HG02938 (cell line): ENCODE results near the gene FKTN.
A peak's percentile ranks its signal among the peaks of the same experiment; 100 is the strongest.
"Not testable (repeated sequence)": the region's sequence is repeated elsewhere in the genome, so short reads cannot be mapped to it uniquely, and the experiment has no call there.

ENCODE experiments used
- ATAC-seq: cut with Tn5 transposase; IDR thresholded peaks from one replicate; pipeline ENCODE4 v1.9.1; 2021; ENCODE audit warnings: mild to moderate bottlenecking, moderate library complexity; ENCODE audit not compliant: unreplicated experiment

FKTN gene

DNA sequence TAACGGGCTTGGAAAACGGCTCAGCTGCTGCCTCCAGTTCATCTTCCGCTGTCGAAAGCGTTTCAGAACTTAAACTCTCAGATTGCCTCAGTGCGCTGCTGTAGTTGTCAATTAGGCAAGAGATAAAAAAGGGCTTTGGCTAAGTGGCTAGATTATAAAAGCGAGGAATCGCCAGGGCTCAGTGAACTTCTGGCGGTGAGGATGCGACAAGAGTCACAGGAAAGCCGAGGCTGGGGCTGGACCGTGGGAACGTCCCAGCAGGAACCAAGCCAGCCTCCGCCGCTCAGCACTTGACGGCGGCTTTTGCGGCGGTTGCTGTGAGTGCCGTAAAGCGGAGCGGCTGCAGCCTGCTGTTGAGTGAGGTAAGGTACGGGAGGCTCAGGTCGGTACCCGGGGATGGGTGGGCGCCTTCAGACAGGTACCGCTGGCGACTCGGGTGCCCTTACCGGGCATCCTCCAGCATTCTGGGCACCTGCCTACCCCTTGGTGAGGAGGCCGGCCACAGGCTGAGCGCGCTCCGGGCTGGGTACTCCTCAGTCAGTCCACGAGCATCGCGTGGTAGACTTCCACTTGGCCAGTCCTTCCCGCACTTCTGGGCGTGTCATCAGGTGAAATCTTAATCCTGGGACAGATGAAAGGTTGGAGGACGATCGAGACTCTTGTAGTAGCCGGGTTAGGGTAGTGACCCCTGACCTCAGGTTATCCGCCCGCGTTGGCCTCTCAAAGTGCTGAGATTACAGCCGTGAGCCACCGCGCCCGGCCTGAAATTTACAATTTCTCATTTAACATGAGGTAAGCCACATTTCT is at the start of gene FKTN:
Gene FKTN (plus strand): TSS at position 328 of the 807 bp plus-strand sequence. CDS start 16,902 bp downstream, outside the sequence.
- ATAC-seq, result peak; percentile 91

DNA sequence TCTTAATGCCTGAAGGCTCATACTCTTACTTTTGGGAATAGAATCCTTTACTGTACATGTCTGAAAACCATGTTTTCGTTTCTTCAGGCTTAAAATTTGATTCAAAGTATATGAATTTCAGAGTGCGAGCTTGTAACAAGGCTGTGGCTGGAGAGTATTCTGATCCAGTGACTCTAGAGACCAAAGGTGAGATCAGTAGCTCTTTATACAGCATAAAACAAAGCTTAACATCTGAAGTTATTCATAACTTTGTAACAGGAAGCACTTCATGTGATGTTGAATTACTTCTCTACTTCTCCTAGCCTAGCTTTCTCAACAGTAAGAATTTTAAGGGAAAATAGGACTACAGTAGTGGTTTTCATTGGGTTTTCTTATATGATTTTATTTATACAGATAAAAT is 49.4 kb upstream of the FKTN start:
- ATAC-seq, result no peak

DNA sequence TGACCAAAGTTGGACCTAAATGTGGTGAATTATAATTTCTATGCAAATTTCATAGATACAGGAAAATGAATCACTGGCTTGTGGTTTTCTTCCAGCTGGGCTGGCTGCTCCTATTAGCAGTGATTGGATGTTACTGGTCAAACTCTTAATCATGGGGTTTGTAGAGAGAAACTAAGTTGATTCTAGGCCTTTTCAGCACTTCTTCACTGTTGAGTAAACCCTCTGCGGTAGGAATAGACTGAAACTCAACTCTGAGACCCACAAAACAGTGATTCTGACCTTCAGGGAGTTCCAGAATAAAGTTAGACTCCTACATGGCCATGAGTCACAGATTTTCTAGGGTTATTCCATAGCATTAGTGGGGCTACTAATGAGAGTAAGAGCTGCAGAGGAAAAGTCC is 47.9 kb upstream of the FKTN start:
- ATAC-seq, result peak; percentile 90

DNA sequence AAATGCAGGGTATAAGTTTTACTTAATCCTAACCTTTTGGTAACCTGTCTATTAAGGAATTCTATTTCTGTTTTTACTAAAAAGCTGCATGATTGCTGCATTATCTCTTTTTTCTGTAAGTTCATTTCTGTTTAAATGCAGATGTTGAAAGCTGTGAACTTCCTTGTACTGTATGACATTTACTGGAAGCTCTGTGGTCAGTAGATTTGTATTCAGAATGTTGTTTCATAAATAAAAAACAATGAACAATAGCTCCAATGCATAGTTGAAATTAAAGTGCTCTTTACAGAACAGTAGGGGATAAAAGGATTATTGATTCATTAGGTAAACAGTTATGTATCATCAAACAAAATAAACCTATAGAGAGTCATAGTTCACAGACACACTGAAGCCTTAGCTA is 46.5 kb upstream of the FKTN start:
- ATAC-seq, result no peak

DNA sequence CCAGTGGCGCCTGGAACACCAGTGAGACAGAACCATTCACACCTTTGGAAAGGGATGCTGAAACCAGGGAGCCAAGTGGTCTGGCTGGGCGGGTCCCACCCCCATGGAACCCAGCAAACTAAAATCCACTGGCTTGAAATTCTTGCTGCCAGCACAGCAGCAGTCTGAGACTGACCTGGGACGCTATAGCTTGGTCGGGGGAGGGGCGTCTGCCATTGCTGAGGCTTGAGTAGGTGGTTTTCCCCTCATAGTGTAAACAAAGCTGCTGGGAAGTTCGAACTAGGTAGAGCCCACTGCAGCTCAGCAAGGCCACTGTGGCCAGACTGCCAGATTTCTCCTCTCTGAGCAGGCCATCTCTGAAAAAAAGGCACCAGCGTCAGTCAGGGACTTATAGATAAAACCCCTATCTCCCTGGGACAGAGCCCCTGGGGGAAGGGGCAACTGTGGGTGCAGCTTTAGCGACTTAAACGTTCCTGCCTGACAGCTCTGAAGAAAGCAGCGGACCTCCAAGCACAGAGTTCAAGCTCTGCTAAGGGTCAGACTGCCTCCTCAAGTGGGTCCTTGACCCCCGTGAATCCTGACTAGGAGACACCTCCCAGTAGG is 42.0 kb upstream of the FKTN start:
- no peak for ATAC-seq

DNA sequence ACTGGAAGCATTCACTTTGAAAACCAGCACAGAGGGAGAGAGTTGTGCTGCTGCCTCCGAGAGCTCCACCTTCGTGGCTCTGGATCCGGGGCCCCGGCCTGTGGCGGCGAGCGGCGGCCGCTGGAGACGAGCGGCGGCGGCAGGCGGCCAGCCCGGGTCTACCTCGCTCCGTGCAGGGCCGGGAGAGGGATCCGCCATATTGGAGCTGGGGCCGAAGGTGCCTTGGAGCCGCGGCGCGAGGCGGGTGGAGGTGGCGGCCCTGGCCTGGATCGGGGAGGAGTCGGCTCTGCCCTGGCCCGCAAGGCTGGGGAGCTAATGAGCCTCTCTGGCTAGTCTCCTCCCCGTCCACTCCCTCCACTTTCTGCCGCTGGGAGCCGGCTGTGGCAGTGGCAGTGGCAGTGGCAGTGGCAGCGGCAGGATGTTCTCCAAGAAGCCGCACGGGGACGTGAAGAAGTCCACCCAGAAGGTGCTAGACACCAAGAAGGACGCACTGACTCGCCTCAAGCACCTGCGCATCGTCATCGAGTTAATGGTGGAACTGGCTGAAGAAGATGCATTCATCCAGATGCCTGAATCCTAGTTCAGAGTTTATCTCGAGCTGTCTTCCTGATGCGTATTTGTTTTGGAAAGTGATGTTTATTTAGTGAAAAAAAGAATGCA is 38.1 kb upstream of the FKTN start:
- ATAC-seq, result peak; percentile 51

DNA sequence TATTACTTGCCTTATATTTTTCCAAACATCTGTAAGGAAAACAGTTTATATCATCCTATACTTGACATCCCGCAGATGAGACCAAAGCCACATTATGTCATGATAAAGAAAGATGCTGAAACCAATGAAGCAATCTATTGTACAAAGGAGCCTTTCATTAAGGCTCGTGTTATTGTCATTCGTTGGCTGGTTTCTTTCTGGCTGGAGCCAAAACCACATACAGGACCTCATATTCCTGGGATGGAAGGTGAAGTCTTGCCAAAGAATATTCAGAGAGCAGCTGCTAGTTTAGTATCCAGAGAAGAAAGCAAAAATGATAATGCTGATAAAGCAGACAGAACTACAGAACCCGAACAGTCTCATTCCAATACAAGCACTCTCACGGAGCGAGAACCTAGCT is 36.9 kb upstream of the FKTN start:
- not testable (repeated sequence) for ATAC-seq

DNA sequence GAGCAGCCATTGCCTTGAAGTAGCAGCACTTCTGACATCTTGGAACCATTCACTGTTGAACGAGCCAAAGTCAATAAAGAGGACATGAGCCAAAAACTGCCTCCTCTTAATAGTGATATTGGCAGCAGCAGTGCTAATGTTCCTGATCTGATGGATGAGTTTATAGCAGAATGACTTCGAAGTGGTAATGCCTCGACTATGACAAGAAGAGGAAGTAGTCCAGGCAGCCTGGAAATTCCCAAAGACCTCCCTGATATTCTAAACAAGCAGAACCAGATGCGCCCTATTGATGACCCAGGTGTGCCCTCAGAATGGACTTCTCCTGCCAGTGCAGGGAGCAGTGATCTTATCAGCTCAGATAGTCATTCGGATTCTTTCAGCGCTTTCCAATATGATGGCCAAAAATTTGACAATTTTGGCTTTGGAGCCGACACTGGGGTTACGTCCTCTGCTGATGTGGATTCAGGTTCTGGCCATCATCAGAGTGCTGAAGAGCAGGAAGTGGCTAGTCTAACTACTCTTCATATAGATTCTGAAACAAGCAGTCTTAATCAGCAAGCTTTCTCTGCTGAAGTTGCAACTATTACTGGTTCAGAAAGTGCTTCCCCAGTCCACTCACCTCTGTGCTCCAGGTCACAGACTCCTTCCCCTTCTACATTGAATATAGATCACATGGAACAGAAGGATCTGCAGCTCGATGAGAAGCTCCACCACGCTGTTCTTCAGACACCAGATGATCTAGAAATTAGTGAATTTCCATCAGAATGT is 35.1 kb upstream of the FKTN start:
- peak; percentile 76 for ATAC-seq

DNA sequence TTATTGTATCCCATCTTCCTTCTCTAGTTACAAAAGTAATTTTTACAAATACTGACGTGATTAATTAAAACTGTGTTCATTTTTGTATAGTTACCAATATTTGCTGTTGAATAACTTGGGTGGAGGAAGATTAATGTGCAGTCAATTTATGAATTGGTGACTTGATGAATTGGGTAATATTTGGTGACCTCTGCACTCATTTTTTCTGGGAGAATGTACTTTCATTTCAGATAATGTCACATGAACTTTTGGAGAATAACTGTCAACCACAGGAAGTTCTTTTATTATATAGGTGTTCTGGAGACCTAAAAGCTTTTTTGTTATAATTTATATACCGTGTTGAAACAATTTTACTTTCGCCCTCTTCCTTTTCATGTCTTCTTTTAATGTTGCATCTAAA is 26.4 kb upstream of the FKTN start:
- no peak for ATAC-seq

DNA sequence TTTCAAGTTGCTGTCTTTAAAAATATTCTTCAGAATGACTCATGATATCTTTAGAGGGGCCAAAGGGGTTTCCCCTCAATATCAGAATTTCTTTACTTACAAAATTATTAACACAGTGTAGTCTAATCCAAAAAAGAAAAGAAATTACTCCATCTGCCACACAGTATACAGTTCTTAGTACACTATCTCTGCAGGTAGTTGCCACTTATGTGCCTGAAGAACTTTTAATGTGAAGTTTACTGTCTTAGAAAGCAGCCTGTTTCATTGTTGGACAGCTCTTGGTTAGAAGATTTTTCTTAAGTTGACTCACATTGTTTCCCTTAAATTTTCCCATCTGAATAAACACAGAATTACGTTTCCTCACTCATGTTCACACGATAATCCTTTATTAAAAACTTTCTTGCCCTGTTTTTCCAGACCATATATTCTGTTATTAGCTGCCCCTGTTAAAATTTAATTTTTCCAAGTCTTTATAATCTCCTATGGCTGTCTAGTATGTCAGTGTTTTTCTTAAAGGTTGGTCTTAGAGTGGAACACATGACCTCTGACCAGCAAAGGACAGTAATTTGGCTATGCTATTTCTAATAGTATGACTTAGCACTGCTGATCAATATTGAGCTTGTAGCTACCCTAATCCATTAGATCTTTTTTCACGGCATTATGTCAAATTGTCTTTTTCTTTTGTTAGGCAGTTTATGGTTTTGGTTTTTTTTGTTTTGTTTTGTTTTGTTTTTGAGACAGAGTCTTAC is 21.8 kb upstream of the FKTN start:
- peak; percentile 67 for ATAC-seq

DNA sequence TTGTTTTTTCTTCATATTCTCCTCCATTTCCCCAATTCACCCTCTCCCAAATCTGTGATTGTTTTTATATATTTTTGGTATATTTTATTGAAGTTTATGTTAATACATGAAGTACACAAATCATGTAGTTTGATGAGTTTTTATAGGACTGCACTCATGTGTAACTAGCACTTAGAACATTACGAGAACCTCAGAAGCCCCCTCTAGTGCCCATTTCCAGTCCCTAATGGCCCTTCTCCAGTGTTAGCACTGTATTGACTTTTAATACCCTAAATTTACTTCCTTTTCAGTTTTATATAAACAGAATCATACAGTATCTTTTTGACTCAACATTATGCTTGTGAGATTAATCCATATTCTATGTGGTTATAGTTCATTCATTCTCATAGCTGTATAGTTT is 18.5 kb upstream of the FKTN start:
- ATAC-seq, result no peak

DNA sequence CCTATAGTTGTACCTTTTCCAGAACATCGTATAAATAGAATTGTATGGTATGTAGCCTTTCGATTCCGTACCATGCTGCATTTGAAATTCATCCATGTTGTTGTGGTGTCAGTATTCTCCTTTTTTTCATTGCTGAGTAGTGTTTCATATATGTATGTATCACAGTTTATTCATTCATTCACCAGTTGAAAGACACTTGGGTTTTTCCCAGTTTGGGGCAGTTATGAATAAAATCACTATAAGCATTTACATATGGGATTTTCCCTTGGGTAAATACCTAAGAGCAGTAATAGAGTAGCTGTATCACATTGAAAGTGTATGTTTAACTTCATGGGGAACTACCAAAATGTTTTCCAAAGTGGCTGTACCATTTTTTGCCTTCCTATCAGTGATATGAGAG is 16.1 kb upstream of the FKTN start:
- ATAC-seq, result peak; percentile 88

DNA sequence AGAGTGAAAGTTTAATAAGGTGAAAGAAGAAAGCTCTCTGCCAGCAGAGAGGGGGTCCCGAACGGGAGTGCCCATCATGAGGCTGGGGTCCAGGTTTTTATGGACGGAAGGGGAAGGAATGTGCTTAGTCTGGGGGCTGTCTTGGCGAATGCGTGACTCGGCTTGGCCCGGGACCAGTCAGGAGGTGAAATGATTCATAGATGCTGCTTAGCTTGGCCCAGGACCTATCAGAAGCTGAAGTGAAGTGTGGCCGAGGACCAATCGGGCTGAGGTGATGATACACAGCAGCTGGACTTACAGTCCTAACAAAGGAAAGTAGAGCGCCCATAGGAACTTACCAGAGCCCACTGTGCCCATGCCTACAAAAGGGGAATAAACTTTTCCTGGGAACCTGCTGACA is 3.9 kb upstream of the FKTN start:
- ATAC-seq, result no peak

DNA sequence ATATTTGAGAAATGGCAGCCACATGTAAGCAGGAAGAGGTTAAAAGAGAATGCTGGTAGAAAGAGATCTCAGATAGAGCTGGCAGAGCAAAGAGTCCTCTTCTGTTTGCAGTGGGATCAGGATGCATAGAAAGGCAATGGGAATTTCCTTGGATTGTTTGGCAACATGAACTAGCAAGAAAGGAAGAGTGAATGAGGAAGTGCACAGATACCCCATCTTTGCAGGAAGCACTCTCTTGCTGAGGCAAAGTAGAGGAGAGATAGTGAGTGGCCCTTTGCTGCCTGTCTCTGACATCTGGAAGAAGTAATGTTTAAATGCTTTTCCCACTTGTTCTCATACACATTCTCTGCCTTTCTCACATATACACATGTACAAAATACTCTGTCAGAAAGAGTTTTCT is 14.5 kb downstream of the FKTN start:
- ATAC-seq, result no peak

DNA sequence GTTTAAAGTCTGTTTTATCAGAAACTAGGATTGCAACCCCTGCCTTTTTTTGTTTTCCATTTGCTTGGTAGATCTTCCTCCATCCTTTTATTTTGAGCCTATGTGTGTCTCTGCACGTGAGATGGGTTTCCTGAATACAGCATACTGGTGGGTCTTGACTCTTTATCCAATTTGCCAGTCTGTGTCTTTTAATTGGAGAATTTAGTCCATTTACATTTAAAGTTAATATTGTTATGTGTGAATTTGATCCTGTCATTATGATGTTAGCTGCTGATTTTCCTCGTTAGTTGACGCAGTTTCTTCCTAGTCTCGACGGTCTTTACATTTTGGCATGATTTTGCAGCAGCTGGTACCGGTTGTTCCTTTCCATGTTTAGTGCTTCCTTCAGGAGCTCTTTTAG is 22.0 kb downstream of the FKTN start:
- not testable (repeated sequence) for ATAC-seq

DNA sequence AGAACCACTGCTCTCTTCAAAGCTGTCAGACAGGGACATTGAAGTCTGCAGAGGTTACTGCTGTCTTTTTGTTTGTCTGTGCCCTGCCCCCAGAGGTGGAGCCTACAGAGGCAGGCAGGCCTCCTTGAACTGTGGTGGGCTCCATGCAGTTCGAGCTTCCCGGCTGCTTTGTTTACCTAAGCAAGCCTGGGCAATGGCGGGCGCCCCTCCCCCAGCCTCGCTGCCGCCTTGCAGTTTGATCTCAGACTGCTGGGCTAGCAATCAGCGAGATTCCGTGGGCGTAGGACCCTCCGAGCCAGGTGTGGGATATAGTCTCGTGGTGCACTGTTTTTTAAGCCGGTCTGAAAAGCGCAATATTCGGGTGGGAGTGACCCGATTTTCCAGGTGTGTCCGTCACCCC is 23.6 kb downstream of the FKTN start:
- ATAC-seq, result not testable (repeated sequence)

DNA sequence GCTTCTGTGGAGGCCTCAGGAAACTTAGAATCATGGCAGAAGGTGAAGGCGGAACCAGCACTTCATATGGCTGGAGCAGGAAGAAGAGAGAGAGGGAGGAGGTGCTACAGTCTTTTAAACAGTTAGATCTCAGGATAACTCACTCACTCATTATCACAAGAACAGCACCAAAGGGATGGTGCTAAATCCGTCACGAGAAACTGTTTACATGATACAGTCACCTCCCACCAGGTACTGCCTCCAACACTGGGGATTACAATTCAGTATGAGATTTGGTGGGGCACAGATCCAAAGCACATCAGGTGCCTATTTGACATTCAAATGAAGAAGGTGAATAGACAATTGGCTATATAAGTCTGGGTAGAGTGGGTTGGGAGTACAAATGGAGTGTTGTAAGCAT is 35.2 kb downstream of the FKTN start:
- ATAC-seq, result no peak

DNA sequence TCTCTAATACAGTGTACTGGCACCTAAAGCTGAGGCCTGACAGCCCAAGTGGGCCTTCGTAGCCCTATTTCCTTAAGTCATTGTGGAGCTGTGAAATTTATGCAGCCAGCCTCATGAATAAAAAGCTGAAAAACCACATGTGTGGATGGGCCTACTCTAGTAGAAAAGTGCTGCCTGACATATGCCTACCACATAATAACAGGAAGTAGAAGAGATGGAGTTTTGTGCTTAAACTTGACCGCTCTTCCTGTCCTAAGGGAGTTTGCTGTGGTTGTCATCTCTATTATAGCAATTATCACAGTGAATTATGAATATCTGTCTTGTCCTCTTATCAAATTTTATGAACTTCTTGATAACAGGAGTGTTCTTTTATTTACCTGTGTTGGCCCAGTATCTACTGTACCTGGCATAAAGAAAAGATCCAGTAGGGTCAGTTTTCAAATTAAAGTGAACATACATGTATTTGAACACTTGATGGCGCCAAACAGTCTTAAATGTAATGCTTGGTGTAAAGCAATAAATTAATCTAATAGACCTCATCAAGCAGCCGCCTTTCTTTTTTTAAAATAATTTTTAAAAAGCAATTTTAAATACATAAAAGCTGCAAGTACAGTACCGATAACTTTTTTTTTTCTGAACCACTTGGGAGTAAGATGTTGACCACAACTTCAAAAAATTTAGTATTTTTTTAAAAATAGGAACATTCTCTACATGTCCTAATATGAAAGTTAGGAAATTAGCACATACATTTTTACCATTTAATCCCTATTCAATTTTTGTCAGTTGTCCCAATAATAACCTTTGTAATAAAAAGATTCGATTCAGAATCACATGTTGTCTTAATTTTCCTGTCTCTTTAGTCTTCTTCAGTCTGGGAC is 51.0 kb downstream of the FKTN start:
- peak; percentile 68 for ATAC-seq

DNA sequence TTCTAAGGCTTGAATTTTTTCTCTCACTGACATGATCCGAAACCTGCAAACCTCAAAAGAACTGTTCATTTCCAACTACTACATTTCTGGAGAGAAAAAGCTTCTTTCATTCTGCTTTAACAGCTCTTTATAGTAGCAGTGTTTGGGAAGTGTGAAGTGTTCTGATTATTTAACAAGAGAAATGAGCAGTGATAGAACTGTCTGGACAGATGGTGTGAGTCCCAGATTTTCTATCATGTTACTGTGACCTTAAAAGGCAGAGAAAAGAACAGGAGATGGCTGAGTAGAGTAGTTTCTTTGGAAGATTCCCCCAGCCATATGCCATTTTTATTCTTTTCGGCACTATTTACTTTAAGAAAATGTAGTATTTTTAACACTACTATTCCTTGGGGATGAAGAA is 63.1 kb downstream of the FKTN start:
- ATAC-seq, result no peak

DNA sequence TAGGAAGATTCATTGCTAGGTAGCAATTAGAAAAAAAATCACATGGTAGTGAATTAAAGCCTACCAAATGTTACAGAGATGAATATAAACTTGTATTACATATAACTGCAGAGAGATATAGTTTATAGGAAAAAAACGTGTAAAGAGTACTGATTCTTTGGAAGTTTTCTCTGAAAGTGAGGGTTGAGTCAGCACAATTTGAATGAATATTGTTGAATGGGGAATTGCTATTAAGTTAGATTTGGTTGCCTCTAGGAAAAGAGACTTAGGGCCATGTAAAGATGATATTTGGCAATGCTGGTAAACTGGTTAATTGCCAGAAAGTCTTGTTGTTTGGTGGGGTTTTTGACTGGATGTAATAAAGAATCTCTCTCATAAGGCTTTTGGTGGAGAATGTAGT is 67.2 kb downstream of the FKTN start:
- ATAC-seq, result no peak
